RWPE1 (cell line): ENCODE results near the gene SSTR5.
A peak's percentile ranks its signal among the peaks of the same experiment; 100 is the strongest.

Source experiments
- CTCF ChIA-PET: fragments of 350-600 bp; sonication (Branson Sonifier 250); formaldehyde crosslinking; extraction: SDS; loops from one replicate; lab custom pipeline; 2021; lab: Yijun Ruan, JAX
- POLR2A ChIA-PET: fragments of 400-600 bp; formaldehyde crosslinking; extraction: SDS; loops from one replicate; lab custom pipeline; 2020; ENCODE audit warnings: antibody characterized with exemption; ENCODE audit not compliant: low non-redundant PET; lab: Yijun Ruan, JAX
- DNase-seq: peaks from one replicate; pipeline ENCODE4 v3.0.0; 2012; ENCODE audit warnings: low spot score
- H3K27ac ChIP-seq: fragments of 450-650 bp; 2 replicates; pipeline ENCODE4 v1.5.1; 2017
- TF ChIP-seq, protein P1 (sequence below): fragments of 450-650 bp; conservative IDR thresholded peaks from 2 replicates; pipeline ENCODE4 v1.5.1; 2017; ENCODE audit warnings: low read depth, mild to moderate bottlenecking

SSTR5 gene

DNA sequence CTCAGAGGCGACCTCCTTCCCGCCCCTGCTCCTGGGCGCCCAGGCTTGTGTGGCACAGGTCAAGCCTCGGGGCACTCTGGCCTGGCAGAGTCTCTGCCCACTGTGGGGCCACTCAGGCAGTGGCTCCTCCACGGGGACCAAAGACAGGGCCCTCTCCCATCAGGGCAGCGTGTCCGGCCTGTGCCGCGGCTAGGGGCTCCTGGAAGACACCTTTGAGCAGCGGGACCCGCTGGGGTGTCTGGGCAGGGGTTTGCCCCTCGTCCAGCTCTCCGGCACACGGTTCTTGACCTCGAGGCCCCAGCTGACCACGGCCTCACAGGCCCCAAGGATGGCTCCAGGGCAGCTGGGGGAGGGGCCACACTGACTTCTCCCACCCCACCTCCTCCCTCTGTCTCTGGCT is 24.7 kb upstream of the SSTR5 start:
- ChIA-PET POLR2A (no interaction called here), CTCF (interaction anchor here (1.8 kb wide), 1 partner anchor 9 kb away, joined by 5 read pairs; no protein-coding TSS in a partner anchor)
- TF ChIP-seq, protein P1, sequence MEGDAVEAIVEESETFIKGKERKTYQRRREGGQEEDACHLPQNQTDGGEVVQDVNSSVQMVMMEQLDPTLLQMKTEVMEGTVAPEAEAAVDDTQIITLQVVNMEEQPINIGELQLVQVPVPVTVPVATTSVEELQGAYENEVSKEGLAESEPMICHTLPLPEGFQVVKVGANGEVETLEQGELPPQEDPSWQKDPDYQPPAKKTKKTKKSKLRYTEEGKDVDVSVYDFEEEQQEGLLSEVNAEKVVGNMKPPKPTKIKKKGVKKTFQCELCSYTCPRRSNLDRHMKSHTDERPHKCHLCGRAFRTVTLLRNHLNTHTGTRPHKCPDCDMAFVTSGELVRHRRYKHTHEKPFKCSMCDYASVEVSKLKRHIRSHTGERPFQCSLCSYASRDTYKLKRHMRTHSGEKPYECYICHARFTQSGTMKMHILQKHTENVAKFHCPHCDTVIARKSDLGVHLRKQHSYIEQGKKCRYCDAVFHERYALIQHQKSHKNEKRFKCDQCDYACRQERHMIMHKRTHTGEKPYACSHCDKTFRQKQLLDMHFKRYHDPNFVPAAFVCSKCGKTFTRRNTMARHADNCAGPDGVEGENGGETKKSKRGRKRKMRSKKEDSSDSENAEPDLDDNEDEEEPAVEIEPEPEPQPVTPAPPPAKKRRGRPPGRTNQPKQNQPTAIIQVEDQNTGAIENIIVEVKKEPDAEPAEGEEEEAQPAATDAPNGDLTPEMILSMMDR, result no peak
- no peak for DNase-seq
- H3K27ac ChIP-seq, result no peak overlapping the region

DNA sequence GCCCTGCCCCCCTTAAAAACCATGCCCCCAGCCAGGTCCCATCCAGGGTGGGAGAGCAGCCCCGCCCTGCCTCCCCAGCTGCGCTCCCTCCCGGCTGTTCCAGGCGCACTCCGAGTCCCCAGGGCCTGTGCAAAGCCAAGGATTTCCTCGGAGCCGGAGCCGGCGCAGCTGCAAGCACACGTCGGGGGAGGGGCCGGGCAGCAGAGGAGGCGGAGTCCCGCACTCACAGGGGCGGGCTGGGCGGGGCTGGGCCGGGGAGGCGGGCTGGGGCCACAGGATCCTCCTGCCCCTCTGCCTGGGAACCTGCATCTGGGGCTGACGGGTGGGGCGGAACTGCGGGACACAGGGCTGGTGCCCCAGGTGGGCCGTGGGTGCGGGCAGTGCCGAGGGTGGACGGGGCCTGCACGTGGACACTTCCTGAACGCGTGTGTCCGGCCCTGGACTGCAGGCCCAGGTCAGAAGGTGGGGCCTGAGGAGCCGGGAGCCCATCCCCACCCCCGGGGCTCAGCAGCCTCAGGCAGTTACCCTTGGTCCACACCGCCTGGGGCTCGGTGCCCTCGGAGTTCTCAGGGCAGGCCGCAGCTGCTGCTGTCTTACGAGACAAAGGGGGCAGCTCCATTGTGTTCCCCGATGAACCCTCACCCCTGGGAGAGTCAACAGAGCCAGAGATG is 24.0 kb upstream of the SSTR5 start:
- no peak overlapping the region for H3K27ac ChIP-seq
- DNase-seq, result peak; percentile 21
- CTCF ChIA-PET, result interaction anchor here (1.8 kb wide), 1 partner anchor 9 kb away, joined by 5 read pairs; no protein-coding TSS in a partner anchor
- TF ChIP-seq, protein P1, result no peak
- POLR2A ChIA-PET, result no interaction called here

DNA sequence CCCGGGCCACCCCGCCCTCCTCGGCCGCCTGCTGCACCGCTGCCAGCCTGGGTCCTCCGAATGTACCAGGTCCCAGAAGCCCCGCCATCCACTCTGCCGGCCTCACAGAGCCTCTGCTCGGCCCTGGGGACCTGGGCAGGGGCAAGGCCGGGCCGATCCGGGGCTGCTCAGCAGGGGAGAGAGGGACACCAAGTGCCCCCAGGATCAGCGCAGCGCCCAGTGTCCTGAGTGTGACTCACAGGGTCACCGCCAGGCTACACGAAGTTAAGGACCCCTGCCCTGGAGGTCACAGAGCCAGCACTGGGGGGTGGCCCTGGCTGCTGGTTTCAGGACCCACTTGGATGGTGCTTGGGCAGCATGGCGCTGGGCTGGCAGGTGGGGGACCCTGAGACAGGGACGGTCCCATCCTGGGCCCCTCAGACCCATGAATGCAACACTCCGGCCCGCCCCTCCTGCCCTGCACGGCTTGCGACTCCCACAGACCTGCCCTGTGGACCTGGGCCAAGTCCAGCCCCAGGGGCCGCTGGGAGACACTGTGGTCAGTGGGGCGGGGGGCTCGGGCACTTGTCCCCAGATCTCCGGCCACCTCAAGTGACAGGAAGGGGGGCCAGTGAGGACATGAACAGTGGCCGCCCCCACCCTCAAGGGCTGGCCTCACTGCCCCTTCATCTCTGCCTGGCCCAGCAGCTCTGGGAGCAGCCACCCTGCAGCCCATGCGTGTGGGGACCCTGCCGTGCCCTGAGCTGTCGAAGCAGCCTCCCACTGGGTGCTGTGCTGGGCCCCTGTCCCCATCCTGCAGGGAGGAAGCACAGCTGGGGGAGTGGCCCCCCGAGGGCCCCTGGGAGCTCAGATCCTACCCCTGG is 23.2 kb upstream of the SSTR5 start:
- CTCF ChIA-PET, result no interaction called here
- H3K27ac ChIP-seq, result no peak overlapping the region
- DNase-seq, result no peak
- POLR2A ChIA-PET, result no interaction called here
- TF ChIP-seq, protein P1, result no peak

DNA sequence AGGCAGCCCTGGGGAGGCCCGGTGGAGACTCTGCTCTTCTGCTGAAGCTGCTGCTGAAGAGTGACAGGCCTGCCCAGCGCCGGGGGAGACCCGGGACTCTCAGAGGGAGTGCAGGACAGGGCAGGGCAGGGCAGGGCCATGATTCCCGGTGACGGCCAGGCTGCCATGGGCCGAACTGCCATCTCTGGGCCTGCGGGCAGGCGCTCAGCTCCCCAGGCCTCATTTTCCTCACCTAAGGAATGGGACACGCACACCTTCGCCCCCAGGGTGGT is 22.6 kb upstream of the SSTR5 start:
- CTCF ChIA-PET, result no interaction called here
- H3K27ac ChIP-seq, result no peak overlapping the region

DNA sequence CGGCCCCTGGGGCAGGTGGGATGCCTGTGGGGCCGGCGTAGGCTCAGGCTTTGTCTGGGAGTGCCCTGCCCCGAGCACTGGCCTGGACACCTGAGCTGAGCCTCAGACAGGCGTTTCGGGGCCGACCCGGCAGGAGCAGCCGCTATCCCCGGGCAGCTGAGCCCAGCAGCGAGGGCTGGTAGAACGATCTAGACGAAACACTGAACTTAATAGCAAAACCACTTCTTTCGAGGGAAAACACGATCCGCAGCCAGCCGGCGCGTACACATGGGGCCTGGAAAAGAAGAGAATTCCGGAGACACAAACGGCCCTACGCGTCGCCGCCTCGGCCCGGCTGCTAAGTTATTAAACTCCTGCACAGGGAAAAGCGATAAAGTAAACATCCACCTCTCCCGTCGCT is 22.0 kb upstream of the SSTR5 start:
- H3K27ac ChIP-seq, result no peak overlapping the region
- no peak for DNase-seq
- POLR2A ChIA-PET, result no interaction called here
- CTCF ChIA-PET, result no interaction called here
- TF ChIP-seq, protein P1, result no peak

More for the DNA sequence above, 22.6 kb upstream of the SSTR5 start:
- TF ChIP-seq, protein P1, result no peak
- POLR2A ChIA-PET, result no interaction called here
- DNase-seq, result no peak

DNA sequence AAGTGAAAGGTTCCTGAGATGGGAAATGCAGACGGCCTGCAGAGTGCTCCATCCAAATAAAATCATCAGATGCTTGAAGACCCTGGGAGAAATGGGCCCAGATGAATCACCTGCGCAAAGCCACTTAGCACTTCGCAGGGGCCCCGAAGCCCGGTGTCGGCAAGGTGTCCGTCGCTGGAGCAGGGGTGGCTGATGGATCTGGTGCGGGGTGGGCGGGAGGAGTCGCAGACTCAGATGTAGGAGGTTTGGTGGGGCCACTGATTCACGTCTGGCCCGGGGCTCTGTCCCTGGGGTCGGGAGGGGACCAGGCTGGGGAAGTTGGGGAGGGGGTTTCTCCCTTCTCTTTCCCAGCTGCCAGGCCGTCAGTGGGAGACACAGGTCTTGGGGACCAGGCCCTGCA is 21.6 kb upstream of the SSTR5 start:
- ChIA-PET POLR2A (no interaction called here), CTCF (no interaction called here)
- H3K27ac ChIP-seq, result no peak overlapping the region
- TF ChIP-seq, protein P1, result no peak
- DNase-seq, result no peak
